ENCODE data around the gene HIPK2.

Gene HIPK2

DNA sequence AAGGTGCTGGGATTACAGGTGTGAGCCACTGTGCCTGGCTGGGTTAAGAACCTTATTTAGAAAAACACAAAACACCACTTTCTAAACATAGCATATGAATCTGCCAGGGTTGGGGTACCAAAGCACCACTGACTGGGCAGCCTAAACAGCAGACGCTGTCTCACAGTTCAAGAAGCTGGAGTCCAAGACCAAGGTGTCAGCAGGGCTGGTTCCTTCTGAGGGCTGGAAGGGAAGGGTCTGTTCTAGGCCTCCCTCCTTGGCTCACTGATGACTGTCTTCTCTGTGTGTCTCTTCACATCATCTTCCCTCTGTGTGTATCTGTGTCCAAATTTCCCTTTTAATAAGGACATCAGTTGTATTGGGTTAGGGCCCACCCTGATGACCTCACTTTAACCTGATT, 49.6 kb downstream of the HIPK2 start:
- Histone ChIP-seq H3K27ac (no peak overlapping the region), H3K79me2 (peaks cover 45% of the 10 kb centered on the region), H2AFZ (no peak overlapping the region), H3K4me3 (ENCODE audit: low read depth, low read length) (no peak overlapping the region), H3K9ac (no peak overlapping the region), H3K4me2 (ENCODE audit: low read length) (no peak overlapping the region), H3K36me3 (ENCODE audit: control insufficient read depth, insufficient read depth, low read length) (no peaks in the 10 kb centered on the region), H3K27me3 (ENCODE audit: control insufficient read depth, insufficient read depth, low read length) (no peaks in the 10 kb centered on the region), H3K9me3 (ENCODE audit: control insufficient read depth, low read length) (no peaks in the 10 kb centered on the region), H3K4me1 (peaks cover 8% of the 10 kb centered on the region)
- TF ChIP-seq, protein P1, sequence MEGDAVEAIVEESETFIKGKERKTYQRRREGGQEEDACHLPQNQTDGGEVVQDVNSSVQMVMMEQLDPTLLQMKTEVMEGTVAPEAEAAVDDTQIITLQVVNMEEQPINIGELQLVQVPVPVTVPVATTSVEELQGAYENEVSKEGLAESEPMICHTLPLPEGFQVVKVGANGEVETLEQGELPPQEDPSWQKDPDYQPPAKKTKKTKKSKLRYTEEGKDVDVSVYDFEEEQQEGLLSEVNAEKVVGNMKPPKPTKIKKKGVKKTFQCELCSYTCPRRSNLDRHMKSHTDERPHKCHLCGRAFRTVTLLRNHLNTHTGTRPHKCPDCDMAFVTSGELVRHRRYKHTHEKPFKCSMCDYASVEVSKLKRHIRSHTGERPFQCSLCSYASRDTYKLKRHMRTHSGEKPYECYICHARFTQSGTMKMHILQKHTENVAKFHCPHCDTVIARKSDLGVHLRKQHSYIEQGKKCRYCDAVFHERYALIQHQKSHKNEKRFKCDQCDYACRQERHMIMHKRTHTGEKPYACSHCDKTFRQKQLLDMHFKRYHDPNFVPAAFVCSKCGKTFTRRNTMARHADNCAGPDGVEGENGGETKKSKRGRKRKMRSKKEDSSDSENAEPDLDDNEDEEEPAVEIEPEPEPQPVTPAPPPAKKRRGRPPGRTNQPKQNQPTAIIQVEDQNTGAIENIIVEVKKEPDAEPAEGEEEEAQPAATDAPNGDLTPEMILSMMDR (IDR thresholded peaks at IDR 0.05): no peak

DNA sequence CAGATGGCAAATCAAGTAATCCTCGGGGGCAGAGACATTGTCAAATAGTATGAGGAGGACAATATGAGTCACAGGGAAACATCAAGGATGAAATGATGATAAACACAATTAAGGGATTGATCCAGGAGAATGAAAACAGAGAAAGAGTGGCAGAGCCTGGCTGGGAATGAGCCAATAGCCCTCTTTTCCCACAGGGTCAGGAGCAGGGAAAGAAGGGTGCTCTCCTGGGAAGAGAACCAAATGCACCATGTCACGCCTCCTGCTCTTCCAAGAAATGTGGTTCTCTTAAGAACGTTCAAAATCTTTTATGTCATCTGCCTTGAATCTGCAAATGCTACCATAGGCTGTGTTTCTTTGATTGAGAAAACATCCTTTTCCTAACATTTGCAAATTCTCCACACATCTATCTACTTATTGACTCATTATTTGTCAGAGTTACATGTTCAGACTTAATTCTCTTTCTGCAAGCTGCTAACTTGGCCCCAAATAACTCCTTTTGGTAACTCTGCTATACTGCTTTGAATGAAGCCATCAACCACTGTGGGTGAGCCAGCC, 50.6 kb downstream of the HIPK2 start:
- no peaks in the 10 kb centered on the region for H3K36me3 ChIP-seq (ENCODE audit: control insufficient read depth, insufficient read depth, low read length)
- no peak overlapping the region for H3K9ac ChIP-seq
- H3K27ac ChIP-seq: no peak overlapping the region
- no peak overlapping the region for H3K4me2 ChIP-seq (ENCODE audit: low read length)
- H3K9me3 ChIP-seq (ENCODE audit: control insufficient read depth, low read length): no peaks in the 10 kb centered on the region
- H3K79me2 ChIP-seq: peaks cover 45% of the 10 kb centered on the region
- H3K27me3 ChIP-seq (ENCODE audit: control insufficient read depth, insufficient read depth, low read length): no peaks in the 10 kb centered on the region
- H3K4me1 ChIP-seq: peaks cover 5% of the 10 kb centered on the region
- H3K4me3 ChIP-seq (ENCODE audit: low read depth, low read length): no peak overlapping the region
- no peak overlapping the region for H2AFZ ChIP-seq
- TF ChIP-seq, protein P1 (IDR thresholded peaks at IDR 0.05): no peak

DNA sequence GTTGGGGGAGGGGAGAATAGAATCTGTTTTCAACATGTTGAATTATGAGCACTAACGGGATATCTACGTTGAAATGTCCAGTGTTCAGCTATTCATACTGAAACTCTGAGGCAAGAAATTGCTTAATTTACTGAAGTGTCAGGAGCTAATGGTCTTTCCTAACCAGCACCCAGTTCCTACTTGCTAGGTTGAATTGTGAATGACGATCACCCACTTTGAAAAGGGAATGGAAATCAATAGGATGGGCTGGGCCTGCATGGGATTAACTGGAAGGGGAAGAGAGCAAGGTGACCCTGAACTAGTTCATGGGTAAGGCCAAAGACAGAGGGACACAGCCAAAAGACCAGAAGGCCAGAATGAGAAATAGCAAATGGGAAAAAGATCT, 51.3 kb downstream of the HIPK2 start:
- no peak overlapping the region for H3K4me3 ChIP-seq (ENCODE audit: low read depth, low read length)
- TF ChIP-seq, protein P1 (IDR thresholded peaks at IDR 0.05): no peak
- peaks cover 49% of the 10 kb centered on the region for H3K79me2 ChIP-seq
- no peak overlapping the region for H2AFZ ChIP-seq
- no peak overlapping the region for H3K4me2 ChIP-seq (ENCODE audit: low read length)
- no peak overlapping the region for H3K27ac ChIP-seq
- H3K4me1 ChIP-seq: no peaks in the 10 kb centered on the region
- no peaks in the 10 kb centered on the region for H3K27me3 ChIP-seq (ENCODE audit: control insufficient read depth, insufficient read depth, low read length)
- H3K36me3 ChIP-seq (ENCODE audit: control insufficient read depth, insufficient read depth, low read length): no peaks in the 10 kb centered on the region
- H3K9ac ChIP-seq: no peak overlapping the region
- no peaks in the 10 kb centered on the region for H3K9me3 ChIP-seq (ENCODE audit: control insufficient read depth, low read length)

DNA sequence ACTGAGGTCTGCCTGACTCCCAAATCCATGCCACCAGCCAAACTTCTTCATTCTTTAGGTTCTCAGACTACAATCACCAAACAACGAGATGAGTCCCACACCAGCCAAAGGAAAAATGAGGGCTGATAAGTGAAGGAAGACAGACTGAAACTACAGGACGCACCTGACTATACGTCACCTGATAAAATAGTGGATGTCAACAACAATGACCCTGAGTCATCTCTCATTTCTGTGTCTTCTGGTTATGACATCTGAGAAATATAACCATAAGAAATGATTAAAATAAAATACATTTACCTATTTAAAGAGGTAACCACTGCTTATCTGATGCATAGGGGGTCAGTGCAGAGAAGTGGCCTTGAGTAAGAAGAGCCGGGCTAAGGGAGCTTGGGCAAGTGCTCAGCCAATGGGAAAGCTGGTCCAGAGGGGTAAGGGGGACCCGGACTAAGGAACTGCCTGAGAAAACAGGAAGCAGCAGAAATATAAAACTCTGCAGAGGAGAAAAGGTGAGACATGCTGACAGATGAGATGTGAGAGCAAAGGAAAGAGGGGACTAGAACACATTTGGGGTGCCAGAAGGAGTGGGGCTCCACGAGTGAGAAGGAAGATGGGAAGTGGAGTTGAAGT, 51.8 kb downstream of the HIPK2 start:
- no peak overlapping the region for H3K9ac ChIP-seq
- H3K36me3 ChIP-seq (ENCODE audit: control insufficient read depth, insufficient read depth, low read length): no peaks in the 10 kb centered on the region
- no peak overlapping the region for H2AFZ ChIP-seq
- no peak overlapping the region for H3K4me2 ChIP-seq (ENCODE audit: low read length)
- H3K79me2 ChIP-seq: peaks cover 53% of the 10 kb centered on the region
- no peaks in the 10 kb centered on the region for H3K9me3 ChIP-seq (ENCODE audit: control insufficient read depth, low read length)
- H3K4me3 ChIP-seq (ENCODE audit: low read depth, low read length): no peak overlapping the region
- TF ChIP-seq, protein P1 (IDR thresholded peaks at IDR 0.05): no peak
- H3K4me1 ChIP-seq: peaks cover 2% of the 10 kb centered on the region
- H3K27me3 ChIP-seq (ENCODE audit: control insufficient read depth, insufficient read depth, low read length): no peaks in the 10 kb centered on the region
- no peak overlapping the region for H3K27ac ChIP-seq

DNA sequence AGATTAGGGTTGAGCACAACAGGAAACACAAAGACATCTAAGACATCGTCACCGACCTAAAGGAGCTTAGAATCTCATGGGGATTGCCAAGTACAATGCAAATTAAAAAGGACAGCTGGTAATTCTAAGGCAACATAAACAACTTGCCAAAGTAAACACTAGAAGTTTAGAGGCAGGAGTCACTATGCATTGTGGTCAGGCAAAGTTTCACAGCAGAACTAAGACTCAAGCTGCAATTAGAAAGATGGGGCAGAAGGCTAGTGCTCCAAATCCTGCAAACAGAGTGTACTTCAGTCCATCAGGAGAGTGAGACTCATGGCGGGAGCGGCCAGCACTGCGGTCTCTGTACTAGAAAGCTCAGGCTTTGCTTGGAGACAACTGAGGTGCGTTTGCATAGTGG, 52.7 kb downstream of the HIPK2 start:
- TF ChIP-seq, protein P1 (IDR thresholded peaks at IDR 0.05): no peak
- Histone ChIP-seq H3K79me2 (peaks cover 54% of the 10 kb centered on the region), H3K9ac (no peak overlapping the region), H3K4me2 (ENCODE audit: low read length) (no peak overlapping the region), H3K27ac (no peak overlapping the region), H3K4me3 (ENCODE audit: low read depth, low read length) (no peak overlapping the region), H3K9me3 (ENCODE audit: control insufficient read depth, low read length) (no peaks in the 10 kb centered on the region), H2AFZ (no peak overlapping the region), H3K4me1 (peaks cover 5% of the 10 kb centered on the region), H3K27me3 (ENCODE audit: control insufficient read depth, insufficient read depth, low read length) (no peaks in the 10 kb centered on the region), H3K36me3 (ENCODE audit: control insufficient read depth, insufficient read depth, low read length) (no peaks in the 10 kb centered on the region)
